Peyer's patch (tissue), 4 donors: Measurements from ENCODE around the gene AR.

Source experiments
- CTCF ChIP-seq, 6 experiments: fragments of 450-650 bp in 4 of 6; fragments of 200-600 bp in 2 of 6; sonication (generic) in 1 of 6; IDR thresholded peaks; one replicate each; pipeline ENCODE4 v1.5.1; 2017 to 2019; ENCODE audit warnings: antibody characterized with exemption in 6 of 6, mild to moderate bottlenecking in 3 of 6, moderate library complexity in 1 of 6
- POLR2A ChIP-seq, 2 donors: fragments of 450-650 bp; IDR thresholded peaks; one replicate each; pipeline ENCODE4 v1.5.1; 2017; ENCODE audit warnings: antibody characterized with exemption in 2 of 2, mild to moderate bottlenecking in 2 of 2, moderate library complexity in 2 of 2

DNA sequence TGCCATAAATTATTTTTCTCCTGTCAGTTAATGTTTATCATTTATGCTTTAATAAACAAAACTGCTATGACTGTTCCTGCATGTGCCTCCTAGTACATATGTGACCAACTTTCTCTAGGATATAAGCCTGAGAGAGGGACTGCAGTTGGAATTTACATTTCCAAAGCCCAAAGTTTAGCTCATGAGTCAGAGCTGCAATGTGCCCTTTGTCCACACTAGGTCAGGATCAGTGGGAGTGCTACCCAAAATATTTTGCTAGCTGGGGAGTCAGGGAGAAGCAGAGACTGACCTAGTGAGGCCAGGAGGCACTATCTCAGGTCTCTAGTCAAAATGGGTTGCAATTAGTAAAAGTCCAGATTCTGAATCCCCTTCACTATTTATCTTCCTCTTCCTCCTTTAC, 92.7 kb downstream of the AR start:
- no peak for TF ChIP-seq CTCF (IDR thresholded peaks at IDR 0.05)
- TF ChIP-seq POLR2A (IDR thresholded peaks at IDR 0.05), result no peak
